GM12878 (cell line): ENCODE measurements around the gene SLC25A48. TPM values are rescaled to one million over a fixed set of nuclear protein-coding genes. Genes with fewer than 3 reads are reported as not detected.

ENCODE experiments used
- ATAC-seq: fragments of 200-7000 bp; cut with Tn5 transposase; 3 replicates; pipeline ENCODE4 v1.9.1; 2020; ENCODE audit warnings: mild to moderate bottlenecking, moderate library complexity
- BruUV-seq: library from RNA; stranded (reverse); fragments of 400-500 nt; replicated peaks from 2 replicates; lab custom pipeline; 2021; lab: Mats Ljungman, UMichigan
- CTCF ChIA-PET: fragments of 300-600 bp; sonication (Branson Sonifier 250); formaldehyde crosslinking; extraction: SDS; loops from one replicate; lab custom pipeline; 2021; ENCODE audit warnings: inconsistent platforms; lab: Yijun Ruan, JAX
- POLR2A ChIA-PET: fragments of 350-600 bp; formaldehyde crosslinking; extraction: SDS; loops from one replicate; lab custom pipeline; 2021; ENCODE audit warnings: inconsistent platforms; lab: Charles Lee
- RAD21 ChIA-PET: fragments of 300-600 bp; sonication (Branson Sonifier 250); formaldehyde crosslinking; loops from one replicate; lab custom pipeline; 2023; ENCODE audit warnings: antibody characterized with exemption; ENCODE audit not compliant: unreplicated experiment; lab: Charles Lee
- SMC1A ChIA-PET: fragments of 300-600 bp; sonication (Branson Sonifier 250); formaldehyde crosslinking; loops from one replicate; lab custom pipeline; 2023; ENCODE audit not compliant: unreplicated experiment, uncharacterized antibody; lab: Charles Lee
- DNase-seq: peaks from one replicate; pipeline ENCODE4 v3.0.0-alpha.2; 2011; ENCODE audit warnings: low read depth, low spot score
- FAIRE-seq: peaks from 3 replicates; lab custom pipeline; 2011; peaks lifted over from hg19 to GRCh38; lab: Jason Lieb, UNC
- H2AFZ ChIP-seq: 2 replicates; pipeline ENCODE4 v1.6.0; 2011; ENCODE audit warnings: low read depth, low read length, control low read depth; ENCODE audit not compliant: control insufficient read depth
- H3K27ac ChIP-seq: 2 replicates; pipeline ENCODE4 v1.5.1; 2011; ENCODE audit warnings: control low read depth; ENCODE audit not compliant: control insufficient read depth, insufficient read depth
- H3K27me3 ChIP-seq, 2 experiments: replicated peaks in 1 of 2; 2 replicates each; pipeline versions ENCODE4 v1.6.0 to v1.6.1; 2011; ENCODE audit warnings: low read length in 1 of 2; ENCODE audit not compliant: control insufficient read depth in 2 of 2, insufficient read depth in 2 of 2
- H3K36me3 ChIP-seq, 2 experiments: 2 replicates each; pipeline ENCODE4 v1.5.1; 2011; ENCODE audit warnings: low read length in 1 of 2; ENCODE audit not compliant: control insufficient read depth in 2 of 2, insufficient read depth in 2 of 2
- H3K4me1 ChIP-seq: 2 replicates; pipeline ENCODE4 v1.6.1; 2011; ENCODE audit warnings: mild to moderate bottlenecking, low read length, moderate library complexity, mixed read lengths; ENCODE audit not compliant: control insufficient read depth, insufficient read depth
- H3K4me2 ChIP-seq: 2 replicates; pipeline ENCODE4 v1.6.0; 2011; ENCODE audit warnings: control low read depth; ENCODE audit not compliant: control insufficient read depth, insufficient read depth
- H3K4me3 ChIP-seq: fragments of 200-600 bp; sonication (generic); 2 replicates; pipeline ENCODE4 v1.5.1; 2016
- H3K79me2 ChIP-seq: 2 replicates; pipeline ENCODE4 v1.6.0; 2011; ENCODE audit warnings: low read length; ENCODE audit not compliant: control insufficient read depth, insufficient read depth
- H3K9ac ChIP-seq: 2 replicates; pipeline ENCODE4 v1.8.0; 2011; ENCODE audit warnings: low read length, control low read depth, mixed read lengths; ENCODE audit not compliant: control insufficient read depth, insufficient read depth
- H3K9me3 ChIP-seq: replicated peaks from 3 replicates; pipeline ENCODE4 v1.5.1; 2011; ENCODE audit warnings: mild to moderate bottlenecking, low read length; ENCODE audit not compliant: control insufficient read depth, insufficient read depth
- H4K20me1 ChIP-seq: 2 replicates; pipeline ENCODE4 v1.6.0; 2011; ENCODE audit not compliant: control insufficient read depth, insufficient read depth
- FOXK2 ChIP-seq: fragments of 450-650 bp; IDR thresholded peaks from 2 replicates; pipeline ENCODE4 v1.6.1; 2017; ENCODE audit warnings: mild to moderate bottlenecking, moderate library complexity
- JUNB ChIP-seq: IDR thresholded peaks from 2 replicates; pipeline ENCODE4 v1.6.1; 2016; ENCODE audit warnings: antibody characterized with exemption, mild to moderate bottlenecking
- MTA2 ChIP-seq: fragments of 450-650 bp; IDR thresholded peaks from 2 replicates; pipeline ENCODE4 v1.6.1; 2016; ENCODE audit warnings: low read depth, mild to moderate bottlenecking, moderate library complexity
- PAX8 ChIP-seq: fragments of 450-650 bp; IDR thresholded peaks from 2 replicates; pipeline ENCODE4 v1.6.1; 2017; ENCODE audit warnings: mild to moderate bottlenecking, moderate library complexity
- POLR2AphosphoS2 ChIP-seq: IDR thresholded peaks from 2 replicates; pipeline ENCODE4 v1.6.1; 2011; ENCODE audit warnings: low read depth, mild to moderate bottlenecking, low read length, improper control_type of control experiment, moderate library complexity
- RELB ChIP-seq: fragments of 450-650 bp; IDR thresholded peaks from 2 replicates; pipeline ENCODE4 v1.6.1; 2017; ENCODE audit warnings: low read depth, mild to moderate bottlenecking, moderate library complexity
- WGBS: methylation state at CpG from one replicate; pipeline ENCODE4 v1.1.6; 2016; ENCODE audit warnings: low lambda C conversion rate; ENCODE audit not compliant: insufficient replicate concordance, insufficient coverage; ENCODE audit errors: missing lambda C conversion rate; 5-methylcytosine and 5-hydroxymethylcytosine counted together
- in situ Hi-C: fragments of 300-500 bp; cut with MboI; formaldehyde crosslinking; loops from 9 replicates; pipeline ENCODE4 v1.14.3; 2018; ENCODE audit warnings: mixed read lengths
- intact Hi-C: fragments of 100-400 bp; cut with micrococcal nuclease; formaldehyde crosslinking; loops from one replicate; pipeline ENCODE4 v1.14.2; 2022; ENCODE audit not compliant: unreplicated experiment
- polyA plus RNA-seq, 11 experiments: library from polyadenylated mRNA; depleted of rRNA in 4 of 11; unstranded in 6 of 11; stranded (reverse) in 5 of 11; fragments of >200 nt; fragmentation: Nextera tagmentation in 4 of 11; fragmentation: Illumina TruSeq in 1 of 11; extraction: Ambion mirVana in 4 of 11; extraction: Trizol in 1 of 11; gene quantifications; 1 replicate in 1 of 11; 2 replicates in 10 of 11; pipeline versions ENCODE4 v1.2.1 to v1.2.3, GENCODE V29; 2011 to 2016; ENCODE audit warnings: inconsistent platforms in 2 of 11, missing spikeins in 2 of 11, low read depth in 1 of 11
- total RNA-seq, 4 experiments: library from RNA; depleted of rRNA in 3 of 4; stranded (reverse); fragments of >200 nt in 3 of 4; fragmentation: Illumina TruSeq in 1 of 4; extraction: Trizol in 1 of 4; gene quantifications; 2 replicates each; pipeline versions ENCODE4 v1.2.1 to v1.2.3, GENCODE V29; 2013 to 2021

Gene SLC25A48
- total and polyA plus RNA-seq, 10 of the 15 experiments (the other 5 are each of a cell fraction or from before 2014, with no cell fraction given): 0.06 TPM; not detected in 9

- Histone ChIP-seq H3K4me2 (no peak overlapping the region), H3K27ac (no peak overlapping the region), H3K79me2 (no peaks in the 10 kb centered on the region), H3K9ac (no peak overlapping the region), H3K4me1 (no peaks in the 10 kb centered on the region), H3K27me3 (peaks cover 2 to 3% of the 10 kb centered on the region in 2 experiments), H3K36me3 (no peaks in the 10 kb centered on the region), H2AFZ (no peak overlapping the region), H4K20me1 (no peaks in the 10 kb centered on the region; the same call in 1 of the 2 replicates), H3K4me3 (no peak overlapping the region), H3K9me3 (no peaks in the 10 kb centered on the region)
- CTCF ChIA-PET: no interaction called here
- no TSS peak for BruUV-seq
- no peak for FAIRE-seq
- TF ChIP-seq FOXK2 (no peak), POLR2AphosphoS2 (no peak), JUNB (no peak), RELB (no peak), PAX8 (no peak), MTA2 (no peak)
- no peak for DNase-seq
- SMC1A ChIA-PET: no interaction called here
- intact Hi-C loops (no loop called here), in situ Hi-C loops (no loop called here)
- 35% methylated on average over 7 of the region's 7 CpGs for WGBS
- RAD21 ChIA-PET: no interaction called here
- no peak for ATAC-seq
- POLR2A ChIA-PET: no interaction called here
Measured at GRCh38 chr5:135810188-135810943, 24.1 kb upstream of the SLC25A48 start.
